NCI-H526 treated with DMSO at 0.1 percent for 48 hours (cell line): ENCODE measurements around the gene HAVCR2.

Experiments used
- DNase-seq: peaks from one replicate; lab custom pipeline; 2025; lab: John Stamatoyannopoulos, UW

HAVCR2 gene

GRCh38 chr5:157108976-157109375 lies at the start of gene HAVCR2:
Gene HAVCR2 (minus strand): TSS chr5:157109044. CDS start chr5:157108983, 61 bp downstream.
- no peak for DNase-seq

GRCh38 chr5:157157293-157157891 lies 48.5 kb upstream of the HAVCR2 start:
- no peak for DNase-seq

GRCh38 chr5:157155297-157155696 lies 46.5 kb upstream of the HAVCR2 start:
- DNase-seq, result no peak

- no peak for DNase-seq
Observed at GRCh38 chr5:157150995-157151394, 42.2 kb upstream of the HAVCR2 start.

GRCh38 chr5:157148734-157149615 lies 40.1 kb upstream of the HAVCR2 start:
- DNase-seq, result peak; percentile 32

- peak; percentile 34 for DNase-seq
Observed at GRCh38 chr5:157143127-157143971, 34.5 kb upstream of the HAVCR2 start.

- peak; percentile 98 for DNase-seq
Observed at GRCh38 chr5:157142317-157143126, 33.7 kb upstream of the HAVCR2 start, which contains the start of gene MED7. Gene MED7 (minus strand): TSS chr5:157142865. CDS start chr5:157139431, 3,434 bp downstream.

- no peak for DNase-seq
Observed at GRCh38 chr5:157137691-157138090, 28.8 kb upstream of the HAVCR2 start.

- no peak for DNase-seq
Observed at GRCh38 chr5:157132281-157132612, 23.4 kb upstream of the HAVCR2 start.

- DNase-seq, result no peak
Observed at GRCh38 chr5:157130925-157131324, 22.1 kb upstream of the HAVCR2 start.

- DNase-seq, result no peak
Observed at GRCh38 chr5:157121709-157122108, 12.9 kb upstream of the HAVCR2 start.

GRCh38 chr5:157120102-157120501 lies 11.3 kb upstream of the HAVCR2 start:
- DNase-seq, result no peak

- DNase-seq, result no peak
Observed at GRCh38 chr5:157116483-157116954, 7.7 kb upstream of the HAVCR2 start.

- no peak for DNase-seq
Observed at GRCh38 chr5:157115502-157115901, 6.7 kb upstream of the HAVCR2 start.

GRCh38 chr5:157115012-157115411 lies 6.2 kb upstream of the HAVCR2 start:
- DNase-seq, result no peak

GRCh38 chr5:157113002-157113401 lies 4.2 kb upstream of the HAVCR2 start:
- no peak for DNase-seq

GRCh38 chr5:157109744-157110143 lies 900 bp upstream of the HAVCR2 start:
- DNase-seq, result no peak

- DNase-seq, result no peak
Observed at GRCh38 chr5:157107508-157107907, 1.3 kb downstream of the HAVCR2 start.

- no peak for DNase-seq
Observed at GRCh38 chr5:157106630-157107461, 2.0 kb downstream of the HAVCR2 start.

GRCh38 chr5:157100140-157100679 lies 8.6 kb downstream of the HAVCR2 start:
- DNase-seq, result no peak
